M059J (cell line): ENCODE results near the gene NLK. TPM values are rescaled to one million over a fixed set of nuclear protein-coding genes. Genes with fewer than 3 reads are reported as not detected.
A peak's percentile ranks its signal among the peaks of the same experiment; 100 is the strongest.
"Not testable (repeated sequence)": the region's sequence is repeated elsewhere in the genome, so short reads cannot be mapped to it uniquely, and the experiment has no call there.

Source experiments
- DNase-seq: peaks from one replicate; pipeline ENCODE4 v3.0.0-alpha.2; 2012; ENCODE audit warnings: low read depth
- total RNA-seq: library from RNA; depleted of rRNA; stranded (reverse); fragments of >200 nt; shearing (Covaris generic); gene quantifications from 2 replicates; pipeline ENCODE4 v1.2.3, GENCODE V29; 2014

The NLK gene
- total RNA-seq, 1 experiment from 2014 or later: 19.5 TPM

DNA sequence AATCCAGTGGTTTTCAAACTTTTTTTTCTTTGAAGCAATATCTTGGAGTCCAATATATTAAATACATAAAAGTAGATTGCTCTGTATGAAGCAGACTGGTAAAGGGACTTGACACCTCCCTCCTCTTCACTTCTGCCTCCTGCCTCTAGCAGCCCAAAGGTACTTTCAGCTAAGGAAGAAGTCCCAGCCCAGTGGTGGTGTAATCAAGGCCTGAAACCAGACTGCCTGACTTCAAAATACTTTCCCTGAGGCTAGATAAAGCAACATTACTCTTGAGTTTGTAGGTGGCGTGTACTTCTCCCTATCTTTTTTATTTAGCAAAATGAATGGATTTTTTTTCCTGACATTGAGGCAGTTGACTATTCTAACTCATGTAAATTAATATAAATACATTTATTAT lies 154.2 kb downstream of the NLK start:
- DNase-seq: no peak

DNA sequence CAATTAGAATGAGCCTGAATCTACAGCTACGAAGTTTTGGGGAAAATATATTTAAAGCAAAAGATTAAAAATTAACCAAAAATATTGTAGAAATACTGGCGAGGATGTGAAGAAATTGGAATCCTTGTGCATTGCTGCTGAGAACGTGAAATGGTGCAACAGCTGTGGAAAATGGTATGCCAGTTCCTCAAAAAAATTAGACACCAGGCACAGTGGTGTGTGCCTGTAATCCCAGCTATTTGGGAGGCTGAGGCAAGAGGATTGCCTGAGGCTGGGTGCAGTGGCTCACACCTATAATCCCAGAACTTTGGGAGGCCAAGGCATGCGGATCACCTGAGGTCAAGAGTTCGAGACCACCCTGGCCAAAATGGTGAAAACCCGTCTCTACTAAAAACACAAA lies 156.6 kb downstream of the NLK start:
- no peak for DNase-seq

DNA sequence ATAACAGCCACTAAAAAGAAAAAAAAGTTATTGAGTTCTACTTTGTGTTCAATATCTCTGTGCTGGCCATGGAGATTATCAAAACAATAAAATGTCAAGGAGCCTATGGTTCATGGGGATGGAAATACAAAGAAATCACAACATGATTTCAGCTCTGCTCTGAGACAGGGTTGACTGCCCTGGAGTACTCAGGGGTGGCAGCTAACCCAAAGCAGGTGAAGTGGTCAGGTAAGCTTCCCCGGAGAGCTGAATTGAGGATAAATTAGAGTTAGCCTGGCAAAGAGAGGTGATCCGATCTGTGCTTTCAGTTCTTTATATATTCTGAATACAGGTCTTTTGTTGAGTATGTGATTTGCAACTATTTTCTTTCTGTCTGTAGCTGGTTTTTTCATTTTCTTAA lies 157.3 kb downstream of the NLK start:
- DNase-seq: no peak

DNA sequence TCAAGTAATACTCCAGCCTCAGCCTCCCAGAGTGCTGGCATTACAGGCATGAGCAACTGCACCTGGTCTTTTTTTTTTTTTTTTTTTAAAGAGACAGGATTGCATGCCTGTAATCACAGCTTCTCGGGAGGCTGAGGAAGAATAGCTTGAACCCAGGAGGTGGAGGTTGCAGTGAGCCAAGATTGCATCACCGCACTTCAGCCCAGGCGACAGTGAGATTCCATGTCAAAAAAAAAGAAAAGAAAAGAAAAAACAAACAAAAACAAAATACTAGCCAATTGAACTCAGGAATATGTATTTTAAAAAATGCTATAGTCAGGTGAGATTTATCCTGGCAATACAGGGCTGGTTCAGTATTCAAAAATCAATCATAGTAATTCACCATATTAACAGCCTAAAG lies 158.8 kb downstream of the NLK start:
- no peak for DNase-seq

DNA sequence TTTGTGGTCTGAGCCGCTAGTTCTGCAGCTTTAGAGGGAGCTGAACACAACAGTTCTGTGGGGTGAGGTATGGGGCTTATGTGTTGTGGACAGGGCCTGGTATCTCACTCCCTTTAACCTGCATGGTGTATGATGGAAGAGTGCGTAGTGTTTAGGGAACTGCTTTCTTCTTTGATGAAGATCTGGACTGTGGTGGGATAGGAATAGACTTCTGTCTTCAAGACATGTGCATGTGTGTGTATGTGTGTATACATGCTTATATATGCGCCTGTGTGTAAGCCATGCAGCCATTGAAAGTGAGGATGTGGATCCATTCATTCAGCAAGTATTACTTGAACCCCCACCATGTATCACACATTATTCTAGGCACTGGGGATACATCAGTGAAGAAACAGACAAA lies 161.8 kb downstream of the NLK start:
- no peak for DNase-seq

DNA sequence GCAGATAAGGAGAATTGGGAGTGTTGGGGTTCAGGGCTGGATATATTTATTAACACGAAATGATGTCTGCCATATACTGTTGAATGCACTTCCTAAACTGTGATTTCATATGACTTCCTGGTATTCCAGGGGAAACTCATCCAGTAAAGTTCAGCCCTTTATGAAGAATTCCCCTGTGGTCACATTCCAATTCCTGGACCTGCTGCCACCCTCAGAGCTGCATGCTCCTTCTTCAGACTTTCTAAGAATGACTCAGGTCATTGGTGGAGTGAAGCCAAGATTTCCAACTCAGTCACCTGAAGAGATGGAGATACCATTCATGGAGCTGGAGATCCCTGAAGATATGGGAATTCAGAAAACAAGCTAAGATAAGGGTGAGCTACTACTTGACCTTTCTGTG lies 162.3 kb downstream of the NLK start:
- peak; percentile 84 for DNase-seq

DNA sequence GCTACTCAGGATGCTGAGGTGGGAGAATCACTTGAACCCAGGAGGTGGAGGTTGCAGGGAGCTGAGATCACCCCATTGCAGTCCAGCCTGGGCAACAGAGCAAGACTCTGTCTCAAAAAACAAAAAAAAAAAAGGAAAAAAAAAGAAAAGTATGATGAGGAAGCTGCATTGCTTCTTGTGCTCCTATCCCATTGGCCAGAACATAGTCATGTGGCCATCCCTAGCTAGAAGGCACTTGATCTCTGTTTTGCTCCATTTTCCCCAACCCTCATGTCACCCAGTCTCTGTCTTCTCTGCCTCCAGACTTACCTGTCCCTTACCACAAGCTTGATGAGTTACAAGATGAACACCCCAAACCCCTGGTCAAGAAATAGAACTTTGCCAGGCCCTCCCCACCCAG lies 163.8 kb downstream of the NLK start:
- no peak for DNase-seq

DNA sequence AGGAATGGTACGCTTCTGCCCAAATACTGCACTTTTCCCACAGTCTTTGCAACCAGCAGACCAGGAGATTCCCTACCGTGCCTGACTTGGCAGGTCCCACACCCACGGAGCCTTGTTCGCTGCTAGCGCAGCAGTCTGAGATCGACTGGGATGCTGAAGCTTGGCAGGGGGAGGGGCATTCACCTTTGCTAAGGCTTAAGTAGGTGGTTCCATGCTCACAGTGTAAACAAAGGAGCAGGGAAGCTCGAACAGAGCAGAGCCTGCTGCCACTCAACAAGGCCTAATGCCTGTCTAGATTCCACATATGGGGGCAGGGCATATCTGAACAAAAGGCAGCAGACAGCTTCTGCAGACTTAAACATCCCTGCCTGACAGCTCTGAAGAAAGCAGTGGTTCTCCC lies 169.3 kb downstream of the NLK start:
- no peak for DNase-seq

DNA sequence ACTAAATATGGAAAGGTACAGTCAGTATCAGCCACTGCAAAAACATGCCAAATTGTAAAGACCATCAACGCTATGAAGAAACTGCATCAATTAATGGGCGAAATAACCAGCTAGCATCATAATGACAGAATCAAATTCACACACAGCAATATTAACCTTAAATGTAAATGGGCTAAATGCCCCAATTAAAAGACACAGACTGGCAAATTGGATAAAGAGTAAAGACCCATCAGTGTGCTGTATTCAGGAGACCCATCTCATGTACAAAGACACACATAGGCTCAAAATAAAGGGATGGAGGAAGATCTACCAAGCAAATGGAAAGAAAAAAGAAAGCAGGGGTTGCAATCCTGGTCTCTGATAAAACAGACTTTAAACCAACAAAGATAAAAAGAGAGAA lies 171.1 kb downstream of the NLK start:
- not testable (repeated sequence) for DNase-seq

DNA sequence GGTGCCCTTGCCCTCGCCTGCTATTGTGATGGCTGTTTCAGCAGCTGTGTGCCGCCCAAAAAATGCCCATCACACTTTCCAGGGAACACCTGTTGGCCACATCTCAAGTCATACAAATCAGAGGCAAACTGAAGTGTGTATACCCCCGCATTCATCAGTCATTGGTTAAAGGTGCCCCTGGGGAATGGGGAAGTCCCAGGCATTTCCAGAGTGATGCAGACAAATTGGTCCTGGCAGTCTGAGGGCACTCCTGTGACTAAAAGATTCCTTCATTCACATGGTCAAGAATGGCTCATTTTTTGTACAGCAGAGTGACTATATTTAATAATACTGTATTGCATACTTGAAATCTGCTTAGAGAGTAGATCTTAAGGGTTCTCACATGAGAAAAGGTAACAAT lies 173.6 kb downstream of the NLK start:
- peak; percentile 7 for DNase-seq

DNA sequence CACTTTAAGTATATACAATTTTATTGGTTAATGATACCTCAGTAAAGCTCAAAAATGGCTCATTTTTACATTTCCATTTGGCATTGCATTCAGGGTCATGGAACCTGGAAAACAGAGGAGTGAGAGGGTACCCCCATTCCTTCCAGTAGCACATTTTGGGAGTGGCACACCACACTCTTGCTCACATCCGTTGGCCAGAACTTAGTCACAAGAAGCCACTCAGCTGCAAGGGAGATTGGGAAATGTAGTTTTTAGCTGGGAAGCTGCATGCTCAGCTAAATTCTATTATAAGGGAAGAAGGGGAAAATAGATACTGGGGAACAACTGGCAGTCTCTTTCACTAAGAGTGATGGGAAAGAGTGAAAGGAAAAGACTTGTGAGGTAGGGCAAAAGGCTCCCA lies 174.1 kb downstream of the NLK start:
- peak; percentile 61 for DNase-seq

DNA sequence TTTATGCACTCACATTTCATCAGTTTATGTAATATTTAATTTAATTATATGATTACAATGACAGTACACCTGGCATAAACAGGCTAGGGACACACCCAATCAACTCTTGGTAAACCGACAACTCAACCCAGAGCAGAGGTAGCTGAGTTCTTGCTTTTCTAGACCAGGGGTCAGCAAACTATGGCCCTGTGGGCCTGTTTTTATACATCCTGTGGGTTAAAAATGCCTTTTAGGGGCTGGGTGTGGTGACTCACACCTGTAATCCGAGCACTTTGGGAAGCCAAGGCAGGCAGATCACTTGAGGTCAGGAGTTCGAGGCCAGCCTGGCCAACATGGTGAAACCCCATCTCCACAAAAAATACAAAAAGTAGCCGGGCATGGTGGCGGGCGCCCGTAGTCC lies 177.3 kb downstream of the NLK start:
- DNase-seq: peak; percentile 52

DNA sequence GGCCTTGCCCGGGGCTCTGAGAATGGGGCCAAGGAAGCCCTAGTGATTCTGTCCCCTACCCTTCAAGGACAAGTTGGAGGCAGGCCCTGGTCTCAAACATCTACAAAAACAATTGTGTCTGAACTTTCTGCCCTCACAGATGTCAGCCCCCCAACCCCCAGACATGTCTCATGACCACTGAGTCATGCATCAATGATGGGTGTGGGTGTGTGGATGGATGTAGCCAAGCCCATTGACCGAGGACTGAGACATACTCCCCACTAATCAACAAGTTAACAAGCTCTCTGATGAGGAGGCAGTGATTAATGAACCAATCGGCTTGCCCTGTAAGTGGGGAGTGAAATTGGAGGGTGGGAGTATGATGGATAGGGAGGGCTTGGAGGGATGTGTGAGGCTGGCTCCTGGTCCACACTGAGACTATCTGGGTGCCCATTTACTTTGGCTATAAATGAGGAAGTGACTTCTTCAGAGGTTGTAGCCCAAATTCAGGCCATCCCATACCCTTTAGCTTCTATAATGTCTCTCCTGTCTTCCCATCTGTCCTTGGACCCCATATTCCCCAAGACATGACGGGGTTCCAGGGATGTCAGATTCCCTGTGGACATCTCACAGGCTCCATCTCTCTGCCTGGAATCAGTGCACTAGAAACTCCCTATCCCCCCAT lies 179.4 kb downstream of the NLK start:
- no peak for DNase-seq

DNA sequence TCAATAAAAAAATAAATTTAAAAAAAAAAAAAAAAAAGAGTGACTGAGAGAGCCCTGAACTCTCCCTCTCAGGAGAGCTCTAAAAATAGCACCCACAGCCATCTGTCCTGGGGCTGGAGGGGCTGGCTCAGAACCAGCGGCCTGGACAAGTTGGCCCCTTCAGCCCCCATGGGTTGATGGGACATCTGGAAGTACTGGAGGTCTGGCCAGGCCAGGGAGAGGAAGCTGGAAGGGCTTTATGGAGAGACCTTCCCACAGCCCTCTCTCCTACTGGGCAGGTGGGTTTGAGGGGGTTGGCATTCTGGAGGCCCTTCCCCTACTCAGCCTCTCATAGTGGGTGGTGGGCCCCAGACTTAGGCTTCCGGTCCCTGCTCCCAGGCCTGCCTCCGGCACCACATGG lies 182.8 kb downstream of the NLK start:
- no peak for DNase-seq

DNA sequence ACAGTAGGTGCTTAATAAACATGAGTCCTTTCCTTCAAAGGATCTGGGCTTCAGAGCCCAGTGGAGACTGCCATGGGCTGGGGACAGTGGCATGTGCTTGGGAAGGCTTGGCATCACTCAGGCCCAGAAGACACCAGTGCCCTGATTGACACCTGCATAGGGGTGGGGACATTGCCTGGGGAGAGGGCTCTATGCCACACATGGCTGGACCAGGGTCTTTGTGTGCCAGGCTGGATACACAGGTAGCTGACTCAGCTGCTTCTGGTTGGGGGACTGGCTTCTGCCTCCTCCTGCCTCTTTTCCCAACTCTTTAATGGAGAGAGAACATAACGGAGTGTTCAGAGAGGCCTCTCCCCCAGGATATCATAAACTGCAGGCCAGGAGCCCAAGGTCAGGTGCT lies 183.4 kb downstream of the NLK start:
- no peak for DNase-seq

DNA sequence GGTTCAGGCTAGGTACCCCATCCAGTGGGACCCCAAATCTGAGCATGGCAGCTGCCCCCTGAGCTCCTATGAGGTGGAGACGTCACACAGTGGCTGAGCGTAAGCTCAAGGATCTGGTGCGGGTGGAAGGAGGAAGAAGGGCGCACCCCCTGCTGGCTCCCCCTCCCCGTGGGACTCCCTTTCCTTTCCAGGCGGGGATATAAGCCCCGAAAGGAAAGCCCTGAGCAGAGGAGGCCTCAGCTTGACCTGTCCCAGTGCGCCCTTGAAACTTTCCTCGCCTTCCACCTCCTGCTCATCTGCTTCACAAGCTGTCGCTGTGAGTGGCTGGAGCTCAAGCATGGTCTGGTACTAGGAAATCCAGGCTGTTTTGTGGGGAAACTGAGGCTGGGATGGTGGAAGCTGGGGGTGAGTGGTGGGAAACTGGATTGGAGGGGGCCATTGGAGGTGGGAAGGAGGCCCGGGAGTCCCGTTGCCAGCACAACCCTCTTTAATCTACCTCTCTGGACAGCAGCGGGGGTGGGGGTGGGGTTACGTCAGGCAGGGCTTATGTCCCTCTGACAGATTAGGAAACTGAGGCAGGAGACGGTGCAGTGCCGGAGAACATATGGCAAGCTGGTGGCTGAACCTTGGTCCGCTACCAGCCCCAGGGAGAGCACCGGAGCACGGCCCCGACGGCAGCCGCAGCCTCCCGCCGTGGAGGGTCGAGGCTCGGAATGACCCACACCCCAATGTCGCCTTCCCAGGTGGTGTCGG lies 184.3 kb downstream of the NLK start:
- no peak for DNase-seq

DNA sequence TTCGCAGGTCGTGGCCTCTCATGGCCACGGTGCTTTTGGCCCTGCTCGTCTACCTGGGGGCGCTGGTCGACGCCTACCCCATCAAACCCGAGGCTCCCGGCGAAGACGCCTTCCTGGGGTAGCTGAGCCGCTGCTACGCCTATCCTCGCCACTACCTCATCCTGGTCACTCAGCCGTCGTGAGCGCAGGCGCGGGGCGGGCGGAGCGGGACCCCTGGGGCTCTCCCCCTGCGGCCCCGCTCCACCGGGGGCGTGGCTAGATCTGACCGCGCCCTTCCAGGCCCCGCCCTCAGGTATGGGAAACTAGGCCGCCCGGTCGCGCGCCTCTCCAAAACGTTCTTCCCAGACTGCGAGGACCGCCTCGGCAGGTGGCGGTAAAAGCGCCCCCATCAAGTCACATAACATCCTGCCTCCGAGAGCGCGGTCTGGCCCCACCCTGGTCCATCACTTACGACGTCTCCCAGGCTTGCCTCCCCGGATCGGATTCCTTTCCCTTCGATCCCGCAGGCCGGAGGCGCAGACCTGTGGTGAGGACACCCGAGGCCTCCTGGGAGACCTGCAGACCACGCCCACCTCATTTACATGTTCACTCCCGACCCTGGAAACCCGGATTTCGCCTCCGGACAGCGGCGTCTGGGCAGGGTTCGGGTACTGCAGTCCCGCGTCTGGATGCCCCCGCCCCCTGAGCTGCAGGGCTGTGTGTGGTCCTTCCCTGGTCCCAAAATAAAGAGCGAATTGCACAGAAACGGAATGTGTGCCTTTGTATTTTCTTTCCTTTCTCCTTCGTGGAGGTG lies 185.0 kb downstream of the NLK start:
- peak; percentile 38 for DNase-seq

DNA sequence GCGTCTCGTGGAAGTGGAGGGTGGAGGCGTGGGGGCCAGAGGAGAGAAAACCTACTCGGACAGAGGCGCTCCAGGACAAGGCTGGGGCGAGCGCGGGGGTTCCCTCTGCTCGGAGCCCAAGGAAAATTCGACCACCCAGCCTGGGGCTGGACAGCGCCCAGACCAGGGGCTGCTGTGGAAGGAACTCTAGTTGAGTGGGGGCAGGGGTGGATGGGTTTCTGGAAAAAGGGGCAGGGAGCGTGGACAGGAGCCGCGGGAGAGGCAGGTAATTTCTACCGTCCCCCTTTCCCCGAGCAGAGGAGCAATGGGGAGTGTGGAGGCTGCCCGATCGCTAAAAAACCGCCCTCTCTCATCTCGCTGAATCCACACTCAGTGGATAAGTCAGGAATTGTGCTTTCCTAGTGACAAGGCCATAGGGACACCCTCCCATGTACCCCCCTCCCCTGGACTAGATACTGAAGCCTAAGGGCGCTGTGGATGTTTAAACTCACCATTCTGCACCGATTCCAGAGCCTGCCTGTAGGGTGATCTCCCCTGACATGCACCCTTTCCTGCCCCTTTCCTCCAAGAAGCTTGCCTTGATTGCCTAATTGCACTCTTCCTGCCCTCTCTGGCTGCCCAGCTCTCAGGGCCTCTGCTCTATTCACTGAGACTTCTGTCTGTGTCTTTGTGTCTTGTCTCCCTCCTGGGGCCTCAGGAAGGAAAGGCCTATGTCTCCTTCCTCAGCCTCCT lies 185.8 kb downstream of the NLK start:
- DNase-seq: no peak

DNA sequence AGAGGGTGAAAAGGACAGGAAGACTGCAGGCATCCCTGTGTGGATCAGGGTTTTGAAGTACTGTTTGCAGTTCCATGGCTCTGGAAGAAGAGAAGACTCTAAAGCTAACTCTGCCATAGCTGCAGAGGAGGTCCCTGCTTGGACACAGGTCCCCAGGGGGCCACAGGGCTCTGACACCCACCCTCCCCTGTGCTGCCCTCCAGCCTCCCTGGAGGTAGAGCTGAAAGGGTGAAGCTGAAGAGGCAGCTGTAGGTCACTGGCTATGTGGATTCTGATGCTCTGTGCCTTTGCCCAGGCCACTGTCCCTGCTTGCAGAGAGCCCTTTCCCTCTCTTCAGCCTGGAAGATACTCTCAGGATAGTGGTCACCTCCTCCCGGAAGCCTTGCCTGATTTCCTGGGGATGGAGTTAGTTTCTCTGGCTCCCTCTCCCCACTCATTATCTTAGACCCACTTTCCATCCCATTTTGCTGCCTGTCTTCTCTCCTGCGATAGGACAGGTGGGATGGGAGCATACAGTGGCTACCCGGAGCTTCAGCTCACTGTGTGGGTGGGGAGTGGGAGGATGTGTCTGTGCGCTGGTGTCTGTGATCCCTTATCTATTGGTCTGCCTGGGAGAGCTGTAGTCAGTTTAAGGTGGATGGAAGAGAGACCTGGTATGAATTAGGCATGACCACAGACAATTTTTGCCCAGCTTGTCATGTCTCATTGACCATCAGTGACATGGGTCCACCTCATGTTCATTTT lies 186.7 kb downstream of the NLK start:
- no peak for DNase-seq

DNA sequence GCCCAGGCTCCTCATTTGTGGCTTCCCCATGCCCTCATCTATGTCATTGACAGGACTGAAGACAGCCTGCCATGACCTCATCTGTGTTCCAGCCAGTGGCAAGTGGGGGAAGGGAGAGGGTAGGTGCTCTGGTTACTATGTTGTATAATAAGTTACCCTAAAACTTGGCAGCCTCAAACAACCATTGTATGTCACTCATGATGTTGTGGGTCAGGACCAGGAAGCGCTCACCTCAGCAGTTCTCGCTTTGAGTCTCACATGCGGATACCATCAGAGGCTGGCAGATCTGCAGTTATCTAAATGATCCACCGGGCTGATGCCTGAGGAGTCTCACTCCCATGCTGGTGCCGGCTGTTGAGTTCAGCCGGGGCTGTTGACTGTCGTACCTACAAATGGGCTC lies 187.5 kb downstream of the NLK start:
- DNase-seq: no peak

DNA sequence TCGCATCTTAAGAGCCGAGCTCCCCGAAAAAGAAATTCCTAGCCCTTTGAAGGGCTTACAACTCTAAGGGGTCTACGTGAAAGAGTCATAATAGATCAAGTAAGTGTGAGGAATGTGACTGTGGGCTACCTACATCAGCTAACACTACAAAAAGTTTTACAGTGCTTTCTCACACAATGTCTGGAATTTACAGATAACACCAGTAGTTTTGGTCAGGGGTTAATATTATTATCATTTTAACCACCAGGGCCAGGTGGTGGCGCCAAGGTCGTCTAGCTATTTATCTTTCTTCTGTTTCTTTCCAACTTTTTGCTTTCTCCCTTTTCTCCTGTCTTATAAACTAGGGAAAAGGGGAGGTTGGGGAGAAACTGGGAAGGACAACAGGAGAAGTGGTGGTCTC lies 188.1 kb downstream of the NLK start:
- not testable (repeated sequence) for DNase-seq
